HG03378 (cell line): ENCODE measurements around the gene SCN10A.

Experiments
- ATAC-seq: cut with Tn5 transposase; IDR thresholded peaks from one replicate; pipeline ENCODE4 v1.9.1; 2021; ENCODE audit warnings: mild to moderate bottlenecking, moderate library complexity; ENCODE audit not compliant: unreplicated experiment

SCN10A gene

GRCh38 chr3:38655708-38656300, 160.2 kb downstream of the SCN10A start:
- no peak for ATAC-seq

DNA sequence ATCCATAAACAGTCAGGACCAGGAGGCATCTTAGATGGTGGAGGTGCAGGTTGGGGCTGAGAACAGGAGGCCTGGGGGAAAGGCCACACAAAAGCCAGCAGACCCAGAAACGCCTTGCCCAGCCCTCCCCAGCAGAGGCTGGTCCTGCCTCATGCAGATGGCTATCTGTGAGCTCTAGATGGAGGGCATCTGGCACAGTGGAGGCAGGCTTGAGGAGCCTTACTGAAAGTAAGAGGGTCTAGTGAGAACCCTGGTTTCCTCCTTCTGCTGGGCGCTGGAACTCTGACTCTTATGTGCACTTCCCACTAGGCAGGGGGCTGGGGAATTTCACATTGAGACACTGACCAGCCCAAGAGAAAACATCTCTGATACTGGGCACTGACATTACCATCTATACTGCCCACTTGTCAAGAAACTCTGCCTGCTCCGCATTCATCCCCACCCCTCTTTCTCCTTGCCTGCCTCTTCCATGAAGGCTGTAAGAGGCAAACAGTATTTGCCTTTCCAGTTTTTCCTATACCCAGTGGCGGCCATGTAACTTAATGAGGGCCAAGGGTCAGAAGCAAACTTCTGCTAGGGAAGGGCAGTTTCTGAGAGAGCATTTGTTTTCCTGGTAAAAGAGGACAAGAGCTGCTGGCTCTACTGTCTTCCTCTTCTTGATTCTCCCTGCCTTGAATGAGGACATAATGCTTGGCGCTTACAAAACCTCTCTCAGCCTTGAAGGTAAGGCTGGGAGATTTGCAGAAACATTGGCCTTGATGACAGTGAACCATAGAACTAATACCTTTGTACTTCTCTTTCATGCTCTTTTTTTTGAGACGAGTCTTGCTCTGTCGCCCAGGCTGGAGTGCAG, 162.1 kb downstream of the SCN10A start:
- no peak for ATAC-seq

GRCh38 chr3:38652934-38653333, 163.1 kb downstream of the SCN10A start:
- no peak for ATAC-seq

GRCh38 chr3:38651153-38651789, 164.7 kb downstream of the SCN10A start:
- peak; percentile 75 for ATAC-seq

- ATAC-seq: no peak
Measured at GRCh38 chr3:38650248-38650951, 165.6 kb downstream of the SCN10A start.

- no peak for ATAC-seq
Measured at GRCh38 chr3:38649500-38650247, 166.3 kb downstream of the SCN10A start, which contains the start of gene SCN5A. TSS of gene SCN5A (minus strand) at chr3:38649687. CDS start at chr3:38633307, 16,380 bp downstream.

DNA sequence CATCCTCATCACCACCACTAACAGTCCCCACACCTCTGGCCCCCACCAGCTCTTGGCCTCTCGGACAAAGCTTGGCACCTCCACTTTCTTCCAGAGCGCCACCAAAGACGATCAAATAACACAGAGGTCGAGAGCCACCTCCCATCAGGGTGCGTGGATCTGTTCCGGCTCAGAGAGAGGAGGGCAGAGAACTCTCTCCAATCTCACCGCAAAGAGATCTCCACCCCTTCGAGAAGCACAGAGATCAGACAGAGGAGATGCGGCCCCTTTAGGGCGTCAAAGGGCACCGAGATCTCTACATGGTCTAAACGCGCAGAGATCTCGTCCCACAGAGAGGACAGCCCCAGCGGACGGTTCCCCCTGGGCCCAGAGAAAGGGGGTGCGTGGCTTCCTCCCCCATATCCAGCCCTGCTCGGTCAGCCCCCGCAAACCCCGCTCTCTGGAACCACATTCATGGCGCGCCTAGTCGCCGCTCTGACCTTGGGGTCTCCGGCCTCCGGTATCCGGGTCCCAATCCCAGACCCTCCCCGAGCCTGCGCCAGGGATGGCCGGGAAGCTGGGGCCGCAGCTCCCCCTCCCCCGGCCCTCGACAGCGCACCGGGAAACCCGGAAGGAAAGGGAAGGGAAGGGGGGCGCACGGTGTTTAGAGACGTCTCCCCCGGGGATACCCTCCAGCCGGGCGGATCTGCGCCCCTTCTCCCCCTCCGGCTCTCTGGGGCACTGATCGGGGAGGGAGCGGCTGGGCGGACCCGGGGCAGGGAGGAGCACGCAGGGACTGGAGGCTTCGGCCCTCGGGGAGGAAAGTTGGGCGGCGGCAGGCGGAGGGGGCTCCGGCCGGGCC, 167.1 kb downstream of the SCN10A start:
- ATAC-seq: no peak

DNA sequence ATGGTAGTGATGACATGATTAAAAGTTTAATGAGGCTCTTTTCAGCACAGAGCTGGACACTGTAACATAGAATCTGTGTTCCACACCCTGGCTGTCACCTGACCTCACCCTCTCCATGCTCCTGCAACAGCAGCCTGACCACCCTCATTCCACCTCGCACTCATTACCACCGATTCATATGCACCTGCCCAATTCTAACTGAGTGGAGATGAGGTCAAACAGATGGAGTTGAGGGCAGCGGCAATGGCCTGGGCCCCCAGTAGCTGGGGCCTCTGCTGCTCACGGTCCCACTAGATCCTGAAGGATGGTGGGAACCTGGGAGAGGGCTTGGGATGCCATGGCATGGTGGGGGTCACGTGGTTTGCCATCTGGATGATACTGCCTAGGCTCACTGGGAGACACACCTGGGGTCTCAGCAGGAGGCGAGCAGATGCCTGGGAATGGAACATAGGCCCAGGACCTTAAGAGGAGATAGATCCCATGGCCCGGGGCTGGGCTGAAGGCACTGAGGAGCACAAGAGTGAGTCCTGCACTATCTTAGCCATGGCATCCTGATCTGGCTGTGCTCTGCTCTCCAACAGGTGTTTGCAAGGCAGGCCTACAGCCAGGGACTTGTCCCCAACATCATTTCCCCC, 167.9 kb downstream of the SCN10A start:
- no peak for ATAC-seq

GRCh38 chr3:38647217-38647970, 168.6 kb downstream of the SCN10A start:
- ATAC-seq: no peak
